ENCODE measurements around the gene ECD.

The ECD gene

GRCh38 chr10:73099141-73099540, 68.7 kb downstream of the ECD start:
- DNase-seq (ENCODE audit: low read depth in 1 of 2, low spot score in 1 of 2) = no peak

- DNase-seq (ENCODE audit: low read depth in 1 of 2, low spot score in 1 of 2) = no peak
Observed at GRCh38 chr10:73097305-73097670, 70.5 kb downstream of the ECD start.

GRCh38 chr10:73096449-73097304, 71.1 kb downstream of the ECD start, which contains the start of gene P4HA1:
Gene P4HA1, minus strand, starts transcription at chr10:73096866. Its CDS starts 21,983 bp downstream, at chr10:73074883.
- DNase-seq (ENCODE audit: low read depth in 1 of 2, low spot score in 1 of 2) = peak; percentile 97 to 98

DNA sequence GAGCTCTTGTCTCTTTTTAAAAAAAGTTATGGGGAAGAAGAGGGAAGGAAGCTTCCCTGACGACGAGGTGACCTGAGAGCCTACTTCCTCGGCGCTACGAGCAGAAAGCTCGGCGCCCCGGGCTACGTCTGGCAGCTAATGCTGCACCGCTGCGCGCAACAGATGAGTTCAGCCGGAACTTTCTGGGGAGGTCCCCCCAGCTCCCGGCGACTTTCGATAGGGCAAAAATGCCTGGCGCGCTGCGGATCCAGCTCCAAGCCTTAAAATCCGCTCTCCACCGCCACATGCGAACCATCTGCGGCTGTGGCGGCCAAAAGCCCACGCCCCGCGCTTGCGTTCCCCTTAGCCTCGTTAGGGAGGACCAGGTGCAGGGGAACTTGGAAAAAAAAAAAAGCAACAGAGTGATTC, 71.8 kb downstream of the ECD start:
- DNase-seq (ENCODE audit: low read depth in 1 of 2, low spot score in 1 of 2) = peak; percentile 32 to 61

GRCh38 chr10:73095481-73096021, 72.3 kb downstream of the ECD start:
- DNase-seq (ENCODE audit: low read depth in 1 of 2, low spot score in 1 of 2) = peak in 1 of 2 donors; percentile 11

DNA sequence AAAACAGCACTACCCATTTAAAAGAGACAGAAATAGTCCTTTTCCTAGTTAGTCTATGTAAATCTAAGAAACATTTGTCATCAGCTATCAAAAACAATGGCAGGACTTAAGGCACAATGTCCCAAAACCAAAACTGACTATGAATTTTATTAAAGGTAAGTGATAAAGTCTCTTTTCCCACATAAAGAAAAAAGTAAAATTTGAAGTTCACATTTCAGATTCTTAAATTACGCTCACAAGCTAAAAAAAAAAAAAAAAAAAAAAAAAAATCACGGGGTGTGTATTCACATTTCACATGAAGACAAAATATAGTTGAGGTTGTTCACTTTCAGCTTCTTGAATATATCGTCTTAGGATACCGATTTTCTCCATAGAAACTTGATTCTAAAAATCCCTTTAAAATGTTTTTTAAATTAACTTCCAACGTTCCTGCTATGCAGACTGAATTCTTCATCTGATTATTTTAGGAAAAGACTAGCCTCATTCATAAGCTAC, 72.8 kb downstream of the ECD start:
- no peak for DNase-seq (ENCODE audit: low read depth in 1 of 2, low spot score in 1 of 2)

DNA sequence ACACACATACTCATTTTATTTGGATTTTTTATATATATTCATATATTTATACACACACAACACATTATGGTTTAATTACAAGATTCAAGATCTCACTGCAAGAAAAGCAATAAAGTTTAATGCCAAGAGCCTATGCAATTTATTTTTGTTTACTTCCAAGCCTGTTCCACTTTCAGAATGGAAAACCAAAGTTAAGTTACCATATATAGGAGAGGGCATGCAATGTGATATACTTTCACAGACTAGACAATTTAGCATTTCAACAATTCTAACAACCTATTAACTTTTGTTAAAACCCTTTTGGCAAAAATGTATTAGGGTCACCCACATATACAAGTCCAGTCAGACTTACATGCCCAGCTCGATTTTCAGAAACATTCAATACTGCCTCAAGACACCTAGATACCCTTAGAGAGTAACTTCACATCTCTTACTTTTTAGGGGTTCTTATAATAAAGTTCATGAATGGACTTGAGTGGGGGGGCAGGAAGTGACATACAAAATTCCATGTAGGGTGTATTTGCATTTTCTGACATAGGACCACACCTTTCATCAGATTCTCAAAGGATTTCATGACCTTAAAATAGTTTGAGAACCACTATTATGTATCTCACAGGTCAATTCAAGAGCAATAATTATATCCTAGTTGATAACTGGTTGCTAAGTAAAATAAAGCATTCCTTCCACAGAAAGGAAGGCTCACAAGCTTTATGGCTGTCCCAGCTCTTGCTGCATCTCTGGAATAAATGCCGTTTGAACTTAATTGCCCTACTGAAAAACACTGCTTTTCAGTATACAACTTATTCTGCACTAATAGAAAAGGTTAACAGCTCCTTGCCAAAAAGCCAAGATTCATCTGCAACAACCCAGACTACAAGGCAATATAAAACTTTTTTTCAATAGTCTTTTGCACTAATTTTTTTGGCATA, 73.6 kb downstream of the ECD start:
- no peak for DNase-seq (ENCODE audit: low read depth in 1 of 2, low spot score in 1 of 2)

DNA sequence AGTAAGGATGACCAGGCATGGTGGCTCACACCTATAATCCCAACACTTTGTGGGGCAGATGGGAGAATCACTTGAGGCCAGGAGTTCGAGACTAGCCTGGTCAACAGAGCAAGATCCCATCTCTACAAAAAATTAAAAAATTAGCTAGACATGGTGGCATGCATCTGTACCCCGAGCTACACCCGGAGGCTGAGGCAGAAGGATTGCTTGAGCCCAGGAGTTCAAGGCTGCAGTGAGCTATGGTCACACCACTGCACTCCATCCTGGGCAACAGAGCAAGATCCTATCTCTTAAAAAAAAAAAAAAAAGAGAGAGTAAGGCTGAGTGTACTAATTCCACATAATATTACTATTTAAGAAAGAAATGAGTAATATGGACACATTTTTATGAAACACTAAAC, 75.0 kb downstream of the ECD start:
- DNase-seq (ENCODE audit: low read depth in 1 of 2, low spot score in 1 of 2) = no peak

- no peak for DNase-seq (ENCODE audit: low read depth in 1 of 2, low spot score in 1 of 2)
Observed at GRCh38 chr10:73088304-73088703, 79.5 kb downstream of the ECD start.

DNA sequence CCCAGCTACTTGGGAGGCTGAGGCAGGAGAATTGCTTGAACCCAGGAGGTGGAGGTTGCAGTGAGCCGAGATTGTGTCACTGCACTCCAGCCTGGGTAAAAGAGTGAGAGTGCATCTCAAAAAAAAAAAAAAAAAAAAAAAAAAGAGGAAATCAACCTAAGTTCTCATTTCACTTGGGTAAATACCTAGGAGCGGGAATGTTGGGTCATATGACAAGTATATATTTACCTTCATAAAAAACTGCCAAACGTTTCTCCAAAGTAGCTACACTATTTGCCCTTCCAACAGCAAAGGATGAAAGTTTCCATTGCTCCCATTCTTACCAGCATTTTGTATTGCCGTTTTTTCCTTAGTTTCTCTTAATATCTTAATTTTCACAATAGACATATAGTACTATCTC, 81.0 kb downstream of the ECD start:
- no peak for DNase-seq (ENCODE audit: low read depth in 1 of 2, low spot score in 1 of 2)

- DNase-seq (ENCODE audit: low read depth in 1 of 2, low spot score in 1 of 2) = no peak
Observed at GRCh38 chr10:73084209-73084608, 83.6 kb downstream of the ECD start.

Data from activated CD4-positive, alpha-beta T cell treated with anti-CD3 and anti-CD28 coated beads, Interleukin-2, amount 50 U/mL, for 24 hours (primary cell).